ENCODE measurements around the gene SH3GL3.

- TF ChIP-seq, protein P1, sequence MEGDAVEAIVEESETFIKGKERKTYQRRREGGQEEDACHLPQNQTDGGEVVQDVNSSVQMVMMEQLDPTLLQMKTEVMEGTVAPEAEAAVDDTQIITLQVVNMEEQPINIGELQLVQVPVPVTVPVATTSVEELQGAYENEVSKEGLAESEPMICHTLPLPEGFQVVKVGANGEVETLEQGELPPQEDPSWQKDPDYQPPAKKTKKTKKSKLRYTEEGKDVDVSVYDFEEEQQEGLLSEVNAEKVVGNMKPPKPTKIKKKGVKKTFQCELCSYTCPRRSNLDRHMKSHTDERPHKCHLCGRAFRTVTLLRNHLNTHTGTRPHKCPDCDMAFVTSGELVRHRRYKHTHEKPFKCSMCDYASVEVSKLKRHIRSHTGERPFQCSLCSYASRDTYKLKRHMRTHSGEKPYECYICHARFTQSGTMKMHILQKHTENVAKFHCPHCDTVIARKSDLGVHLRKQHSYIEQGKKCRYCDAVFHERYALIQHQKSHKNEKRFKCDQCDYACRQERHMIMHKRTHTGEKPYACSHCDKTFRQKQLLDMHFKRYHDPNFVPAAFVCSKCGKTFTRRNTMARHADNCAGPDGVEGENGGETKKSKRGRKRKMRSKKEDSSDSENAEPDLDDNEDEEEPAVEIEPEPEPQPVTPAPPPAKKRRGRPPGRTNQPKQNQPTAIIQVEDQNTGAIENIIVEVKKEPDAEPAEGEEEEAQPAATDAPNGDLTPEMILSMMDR (conservative IDR thresholded peaks at IDR 0.05; ENCODE audit: low read length): no peak
- no peak for TF ChIP-seq EZH2phosphoT487 (IDR thresholded peaks at IDR 0.05; ENCODE audit: borderline replicate concordance, low read depth, low read length)
These were observed 107.4 kb downstream of the SH3GL3 start for GRCh38 chr15:83554558-83554957.

Measured in OCI-LY7 (cell line).